Fibroblast of mammary gland (primary cell): ENCODE data around the gene GUCY1B1.

Experiments
- DNase-seq: peaks from one replicate; pipeline ENCODE4 v3.0.0-alpha.2; 2010; ENCODE audit warnings: low read depth
- H3K4me3 ChIP-seq: 2 replicates; pipeline ENCODE4 v1.5.1; 2011; ENCODE audit warnings: low read depth, mild to moderate bottlenecking, low read length, moderate library complexity; ENCODE audit not compliant: control insufficient read depth
- CTCF ChIP-seq: conservative IDR thresholded peaks from 2 replicates; pipeline ENCODE4 v1.5.1; 2011; ENCODE audit warnings: low read depth, low read length, inconsistent platforms; ENCODE audit not compliant: control insufficient read depth, insufficient read depth

The GUCY1B1 gene

GRCh38 chr4:155757745-155758265 lies 1.0 kb upstream of the GUCY1B1 start:
- H3K4me3 ChIP-seq: no peak overlapping the region
- no peak for TF ChIP-seq CTCF
- DNase-seq: no peak

GRCh38 chr4:155759372-155760252 lies 791 bp downstream of the GUCY1B1 start:
- H3K4me3 ChIP-seq: peak overlapping the region; percentile 56
- DNase-seq: peak; percentile 39
- TF ChIP-seq CTCF: no peak

DNA sequence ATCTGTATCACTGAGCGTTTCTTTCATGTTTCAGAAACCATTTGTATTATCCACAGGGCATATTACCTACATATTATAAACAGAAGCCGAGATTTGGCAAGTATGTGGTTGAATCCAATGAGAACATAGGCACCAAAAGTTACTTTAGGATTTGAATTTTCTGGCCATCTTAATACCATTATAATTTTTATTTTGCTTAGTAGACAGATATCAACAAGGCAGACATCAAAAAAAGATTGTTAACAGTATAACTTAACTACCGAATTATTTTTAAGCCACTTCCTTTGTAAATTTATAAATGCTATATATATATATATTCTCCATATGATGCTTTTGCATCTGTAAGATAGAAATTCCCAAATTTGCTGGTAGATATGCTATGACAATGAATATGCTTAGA lies 2.2 kb downstream of the GUCY1B1 start:
- H3K4me3 ChIP-seq: no peak overlapping the region
- no peak for DNase-seq
- no peak for TF ChIP-seq CTCF

DNA sequence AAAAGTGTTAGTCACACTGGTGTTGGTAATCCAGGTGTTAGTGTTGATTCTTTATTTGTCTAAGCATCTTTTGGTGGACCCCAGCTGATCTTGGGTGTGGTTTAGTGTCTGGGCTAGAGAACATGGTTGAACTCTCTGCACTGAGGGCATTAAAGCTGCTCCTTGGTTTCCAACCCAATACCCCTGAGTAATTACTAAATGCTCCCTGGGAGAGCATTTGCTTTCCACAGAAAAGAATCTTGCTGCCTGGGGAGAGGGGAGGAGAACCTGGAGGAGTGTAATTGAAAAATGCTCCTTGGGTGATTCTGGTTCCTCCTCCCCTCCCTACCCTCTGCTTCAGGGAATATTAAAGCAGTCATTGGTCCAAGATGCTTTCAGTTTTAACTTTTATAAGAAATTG lies 3.1 kb downstream of the GUCY1B1 start:
- DNase-seq: no peak
- no peak for TF ChIP-seq CTCF
- H3K4me3 ChIP-seq: no peak overlapping the region

DNA sequence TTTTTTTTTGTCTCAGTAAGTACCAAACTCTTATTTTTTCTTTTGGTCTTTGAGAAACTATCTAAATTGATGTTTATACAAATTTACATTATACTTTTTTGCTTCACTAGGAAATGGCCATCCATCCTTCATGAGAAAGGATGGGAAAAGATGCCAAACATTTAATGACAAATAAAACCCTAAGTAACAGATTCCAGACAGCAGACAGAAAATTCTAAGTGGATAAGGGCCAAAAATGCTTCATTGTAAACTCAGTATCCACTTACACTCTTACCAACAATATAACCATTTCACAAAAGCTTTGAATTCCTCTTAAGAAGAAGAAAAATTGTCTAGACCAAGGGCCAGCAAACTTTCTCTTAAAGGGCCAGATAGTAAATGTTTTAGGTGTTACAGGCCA lies 3.5 kb downstream of the GUCY1B1 start:
- no peak for TF ChIP-seq CTCF
- DNase-seq: no peak
- H3K4me3 ChIP-seq: no peak overlapping the region

- H3K4me3 ChIP-seq: no peak overlapping the region
- no peak for DNase-seq
- TF ChIP-seq CTCF: no peak
Measured at GRCh38 chr4:155763551-155763950, 4.7 kb downstream of the GUCY1B1 start.
